HCT116 (cell line): ENCODE results near the gene GABRA5. TPM values are rescaled to one million over a fixed set of nuclear protein-coding genes. Genes with fewer than 3 reads are reported as not detected.
"Not testable (repeated sequence)": the region's sequence is repeated elsewhere in the genome, so short reads cannot be mapped to it uniquely, and the experiment has no call there.

Experiments
- ATAC-seq: fragments of 200-7000 bp; cut with Tn5 transposase; 2 replicates; pipeline ENCODE4 v1.9.1; 2020; ENCODE audit warnings: mild to moderate bottlenecking, moderate library complexity
- BruUV-seq: library from RNA; stranded (reverse); fragments of 400-500 nt; replicated peaks from 2 replicates; lab custom pipeline; 2021; lab: Mats Ljungman, UMichigan
- CTCF ChIA-PET: fragments of 300-600 bp; sonication (Branson Sonifier 250); formaldehyde crosslinking; loops from one replicate; lab custom pipeline; 2021; ENCODE audit warnings: antibody characterized with exemption; lab: Charles Lee
- POLR2A ChIA-PET: fragments of 300-600, 350-600 bp; sonication (Branson Sonifier 250); formaldehyde crosslinking; loops from one replicate; lab custom pipeline; 2021; ENCODE audit warnings: antibody characterized with exemption; lab: Charles Lee
- RAD21 ChIA-PET, 2 experiments: fragments of 300-600 bp; sonication (Branson Sonifier 250); formaldehyde crosslinking; loops; one replicate each; lab custom pipeline; 2023; ENCODE audit warnings: low total read pairs in 2 of 2; ENCODE audit not compliant: uncharacterized antibody in 2 of 2, unreplicated experiment in 2 of 2, low non-redundant PET in 1 of 2; lab: Charles Lee
- DNase-seq: peaks from one replicate; pipeline ENCODE4 v3.0.0-alpha.2; 2010; ENCODE audit warnings: low read depth, low spot score
- H2AFZ ChIP-seq: fragments of 200-600 bp; shearing (Covaris generic), sonication (generic); 2 replicates; pipeline ENCODE4 v1.6.1; 2017; ENCODE audit warnings: low read depth, mixed run types, mixed read lengths, antibody characterized with exemption, low read length; ENCODE audit not compliant: poor library complexity, severe bottlenecking
- H3K27ac ChIP-seq: 2 replicates; pipeline ENCODE4 v1.5.1; 2012; ENCODE audit warnings: low read depth, low read length
- H3K27me3 ChIP-seq: fragments of 200-600 bp; sonication (generic); 2 replicates; pipeline ENCODE4 v1.6.1; 2016; ENCODE audit warnings: mixed run types, low read length, mixed read lengths; ENCODE audit not compliant: insufficient read depth
- H3K36me3 ChIP-seq, 2 experiments: fragments of 200-500 bp in 1 of 2; fragments of 200-600 bp in 1 of 2; sonication (Bioruptor generic) in 1 of 2; sonication (generic) in 1 of 2; 2 replicates each; pipeline versions ENCODE4 v1.5.1 to v1.6.1; 2014 to 2016; ENCODE audit warnings: low read length in 2 of 2, inconsistent platforms in 1 of 2, mixed read lengths in 1 of 2, mixed run types in 1 of 2; ENCODE audit not compliant: insufficient read depth in 2 of 2, control insufficient read depth in 1 of 2
- H3K4me1 ChIP-seq, 2 experiments: fragments of 200-600 bp in 1 of 2; sonication (generic) in 1 of 2; 2 replicates each; pipeline versions ENCODE4 v1.5.1 to v1.6.1; 2012 to 2017; ENCODE audit warnings: low read length in 2 of 2, inconsistent platforms in 1 of 2, mild to moderate bottlenecking in 1 of 2, mixed read lengths in 1 of 2, mixed run types in 1 of 2, moderate library complexity in 1 of 2; ENCODE audit not compliant: insufficient read depth in 2 of 2, control insufficient read depth in 1 of 2
- H3K4me2 ChIP-seq: fragments of 200-600 bp; sonication (generic); 2 replicates; pipeline ENCODE4 v1.6.1; 2017; ENCODE audit warnings: mixed run types, low read length, mixed read lengths
- H3K4me3 ChIP-seq, 2 experiments: fragments of 200-600 bp in 1 of 2; sonication (generic) in 1 of 2; replicated peaks in 1 of 2; 2 replicates each; pipeline ENCODE4 v1.5.1; 2011 to 2016; ENCODE audit warnings: low read length in 2 of 2, control low read depth in 1 of 2, low read depth in 1 of 2, mild to moderate bottlenecking in 1 of 2, mixed read lengths in 1 of 2, mixed run types in 1 of 2
- H3K79me2 ChIP-seq: fragments of 200-600 bp; sonication (generic); 2 replicates; pipeline ENCODE4 v1.6.1; 2017; ENCODE audit warnings: mild to moderate bottlenecking, mixed run types, low read length, moderate library complexity, mixed read lengths; ENCODE audit not compliant: insufficient read depth
- H3K9ac ChIP-seq: fragments of 200-600 bp; sonication (generic); 2 replicates; pipeline ENCODE4 v1.6.1; 2016; ENCODE audit warnings: low read length, mixed read lengths
- H3K9me2 ChIP-seq: fragments of 200-600 bp; sonication (generic), shearing (Covaris generic); 2 replicates; pipeline ENCODE4 v1.6.1; 2017; ENCODE audit warnings: mixed run types, mild to moderate bottlenecking, moderate library complexity; ENCODE audit not compliant: insufficient read depth
- H3K9me3 ChIP-seq, 2 experiments: fragments of 200-500 bp in 1 of 2; fragments of 200-600 bp in 1 of 2; sonication (Bioruptor generic) in 1 of 2; sonication (generic) in 1 of 2; 2 replicates each; pipeline ENCODE4 v1.6.1; 2014 to 2017; ENCODE audit warnings: low read length in 2 of 2, mixed read lengths in 2 of 2, inconsistent platforms in 1 of 2, low read depth in 1 of 2, mild to moderate bottlenecking in 1 of 2, mixed run types in 1 of 2, moderate library complexity in 1 of 2; ENCODE audit not compliant: control insufficient read depth in 1 of 2, insufficient read depth in 1 of 2
- H4K20me1 ChIP-seq: fragments of 200-600 bp; sonication (generic), shearing (Covaris generic); 2 replicates; pipeline ENCODE4 v1.6.1; 2017; ENCODE audit warnings: mixed run types, mild to moderate bottlenecking, moderate library complexity; ENCODE audit not compliant: insufficient read depth
- CBX3 ChIP-seq: IDR thresholded peaks from 2 replicates; pipeline ENCODE4 v1.6.1; 2012; ENCODE audit warnings: low read depth
- CEBPB ChIP-seq: IDR thresholded peaks from 2 replicates; pipeline ENCODE4 v1.6.1; 2012; ENCODE audit warnings: low read depth
- EGR1 ChIP-seq: IDR thresholded peaks from 2 replicates; pipeline ENCODE4 v1.6.1; 2012; ENCODE audit warnings: low read depth
- EZH2 ChIP-seq: fragments of 200-600 bp; sonication (generic); IDR thresholded peaks from 2 replicates; pipeline ENCODE4 v1.6.1; 2017; ENCODE audit warnings: antibody characterized with exemption, mixed run types
- JUND ChIP-seq: IDR thresholded peaks from 2 replicates; pipeline ENCODE4 v1.6.1; 2012
- POLR2A ChIP-seq: IDR thresholded peaks from 2 replicates; pipeline ENCODE4 v1.7.0; 2011; ENCODE audit warnings: borderline replicate concordance; ENCODE audit not compliant: insufficient read depth, insufficient read length; ENCODE audit errors: extremely low read depth
- POLR2AphosphoS5 ChIP-seq: IDR thresholded peaks from 2 replicates; pipeline ENCODE4 v1.6.1; 2011; ENCODE audit warnings: mild to moderate bottlenecking, low read depth, low read length, moderate library complexity
- SIN3A ChIP-seq: IDR thresholded peaks from 2 replicates; pipeline ENCODE4 v1.6.1; 2012; ENCODE audit warnings: low read depth
- SRF ChIP-seq: IDR thresholded peaks from 2 replicates; pipeline ENCODE4 v1.6.1; 2012; ENCODE audit warnings: low read depth
- TCF7L2 ChIP-seq: IDR thresholded peaks from 2 replicates; pipeline ENCODE4 v1.7.0; 2011; ENCODE audit warnings: borderline replicate concordance, inconsistent platforms; ENCODE audit not compliant: insufficient read depth, insufficient read length; ENCODE audit errors: extremely low read depth
- YY1 ChIP-seq: IDR thresholded peaks from 2 replicates; pipeline ENCODE4 v1.6.1; 2011; ENCODE audit warnings: low read length, low read depth, moderate library complexity, mild to moderate bottlenecking; ENCODE audit not compliant: insufficient replicate concordance; ENCODE audit errors: extremely low read depth
- ZFX ChIP-seq: fragments of 450-650 bp; IDR thresholded peaks from 2 replicates; pipeline ENCODE4 v1.6.1; 2017
- ZNF274 ChIP-seq: fragments of 200-500 bp; sonication (Bioruptor generic); IDR thresholded peaks from 2 replicates; pipeline ENCODE4 v1.6.1; 2014; ENCODE audit warnings: mild to moderate bottlenecking, low read depth, low read length, inconsistent platforms
- intact Hi-C: fragments of 100-400 bp; cut with micrococcal nuclease; formaldehyde crosslinking; loops from 2 replicates; pipeline ENCODE4 v1.10.0; 2022
- total RNA-seq: library from RNA; stranded (reverse); gene quantifications from one replicate; pipeline ENCODE4 v1.2.1, GENCODE V29; 2021; ENCODE audit not compliant: unreplicated experiment
- TF ChIP-seq, protein P1 (sequence below): IDR thresholded peaks from 2 replicates; pipeline ENCODE4 v1.6.1; 2012; ENCODE audit warnings: low read depth
- TF ChIP-seq, protein P2 (sequence below), 3 experiments: fragments of 200-600 bp in 1 of 3; sonication (generic) in 1 of 3; IDR thresholded peaks in 2 of 3; conservative IDR thresholded peaks in 1 of 3; 2 replicates each; pipeline ENCODE4 v1.5.1; 2012 to 2017; ENCODE audit warnings: low read depth in 2 of 3, low read length in 2 of 3, antibody characterized with exemption in 1 of 3, borderline replicate concordance in 1 of 3, control low read depth in 1 of 3, mild to moderate bottlenecking in 1 of 3, mixed read lengths in 1 of 3, mixed run types in 1 of 3, moderate library complexity in 1 of 3; ENCODE audit not compliant: insufficient read depth in 1 of 3
- TF ChIP-seq, protein P3 (sequence below): IDR thresholded peaks from 2 replicates; pipeline ENCODE4 v1.6.1; 2012
- TF ChIP-seq, protein P4 (sequence below): IDR thresholded peaks from 2 replicates; pipeline ENCODE4 v1.6.1; 2012

The GABRA5 gene
- total RNA-seq, 1 experiment from 2014 or later, result not detected

DNA sequence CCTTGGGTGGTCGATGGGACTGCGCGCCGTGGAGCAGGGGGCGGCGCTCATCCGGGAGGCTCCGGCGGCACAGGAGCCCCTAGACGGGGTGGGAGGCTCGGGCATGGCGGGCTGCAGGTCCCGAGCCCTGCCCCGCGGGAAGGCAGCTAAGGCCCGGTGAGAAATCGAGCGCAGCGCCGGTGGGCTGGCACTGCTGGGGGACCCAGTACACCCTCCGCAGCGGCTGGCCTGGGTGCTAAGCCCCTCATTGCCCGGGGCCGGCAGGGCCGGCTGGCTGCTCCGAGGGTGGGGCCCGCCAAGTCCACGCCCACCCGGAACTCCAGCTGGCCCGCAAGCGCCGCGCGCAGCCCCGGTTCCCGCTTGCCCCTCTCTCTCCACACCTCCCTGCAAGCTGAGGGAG lies 35.7 kb upstream of the GABRA5 start:
- CTCF ChIA-PET, DNase-seq, H3K36me3 ChIP-seq: not testable (repeated sequence)

DNA sequence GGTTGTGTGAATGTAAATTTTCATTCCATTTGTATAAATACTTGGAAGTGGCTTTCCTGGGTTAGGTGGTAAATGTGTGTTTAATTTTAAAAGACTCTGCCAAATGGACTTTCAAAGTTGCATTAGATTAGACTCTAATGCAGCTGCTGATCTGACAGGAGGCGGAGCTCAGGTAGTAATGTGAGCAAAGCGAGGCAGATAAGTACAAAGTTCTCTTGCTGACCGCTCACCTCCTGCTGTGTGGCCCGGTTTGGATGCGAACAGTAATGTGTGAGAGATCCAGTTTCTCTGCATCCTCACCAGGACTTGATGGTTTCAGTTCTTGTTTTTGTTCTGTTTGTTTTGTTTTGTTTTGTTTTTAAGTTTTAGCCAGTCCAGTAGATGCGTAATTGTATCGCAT lies 34.9 kb upstream of the GABRA5 start:
- DNase-seq (no peak), ATAC-seq (no peak)
- ChIA-PET CTCF (no interaction called here), POLR2A (no interaction called here), RAD21 (no interaction called here)
- H4K20me1 ChIP-seq, result no peaks in the 10 kb centered on the region
- no peak overlapping the region for H3K9ac ChIP-seq
- H2AFZ ChIP-seq, result no peak overlapping the region
- no TSS peak for BruUV-seq
- no peaks in the 10 kb centered on the region for H3K79me2 ChIP-seq
- no peak overlapping the region for H3K4me3 ChIP-seq
- H3K27ac ChIP-seq, result no peak overlapping the region
- intact Hi-C loops, result no loop called here
- no peaks in the 10 kb centered on the region for H3K4me1 ChIP-seq
- H3K27me3 ChIP-seq, result no peaks in the 10 kb centered on the region
- H3K9me3 ChIP-seq, result peaks cover 0 to 25% of the 10 kb centered on the region in 2 experiments; a peak in 2 of 4 replicates
- H3K4me2 ChIP-seq, result no peak overlapping the region
- H3K9me2 ChIP-seq, result no peaks in the 10 kb centered on the region
- H3K36me3 ChIP-seq, result no peaks in the 10 kb centered on the region
- TF ChIP-seq CEBPB, result no peak
- TF ChIP-seq YY1, result no peak
- no peak for TF ChIP-seq EGR1
- no peak for TF ChIP-seq SRF
- TF ChIP-seq JUND, result no peak
- TF ChIP-seq ZNF274, result no peak
- TF ChIP-seq, protein P1, sequence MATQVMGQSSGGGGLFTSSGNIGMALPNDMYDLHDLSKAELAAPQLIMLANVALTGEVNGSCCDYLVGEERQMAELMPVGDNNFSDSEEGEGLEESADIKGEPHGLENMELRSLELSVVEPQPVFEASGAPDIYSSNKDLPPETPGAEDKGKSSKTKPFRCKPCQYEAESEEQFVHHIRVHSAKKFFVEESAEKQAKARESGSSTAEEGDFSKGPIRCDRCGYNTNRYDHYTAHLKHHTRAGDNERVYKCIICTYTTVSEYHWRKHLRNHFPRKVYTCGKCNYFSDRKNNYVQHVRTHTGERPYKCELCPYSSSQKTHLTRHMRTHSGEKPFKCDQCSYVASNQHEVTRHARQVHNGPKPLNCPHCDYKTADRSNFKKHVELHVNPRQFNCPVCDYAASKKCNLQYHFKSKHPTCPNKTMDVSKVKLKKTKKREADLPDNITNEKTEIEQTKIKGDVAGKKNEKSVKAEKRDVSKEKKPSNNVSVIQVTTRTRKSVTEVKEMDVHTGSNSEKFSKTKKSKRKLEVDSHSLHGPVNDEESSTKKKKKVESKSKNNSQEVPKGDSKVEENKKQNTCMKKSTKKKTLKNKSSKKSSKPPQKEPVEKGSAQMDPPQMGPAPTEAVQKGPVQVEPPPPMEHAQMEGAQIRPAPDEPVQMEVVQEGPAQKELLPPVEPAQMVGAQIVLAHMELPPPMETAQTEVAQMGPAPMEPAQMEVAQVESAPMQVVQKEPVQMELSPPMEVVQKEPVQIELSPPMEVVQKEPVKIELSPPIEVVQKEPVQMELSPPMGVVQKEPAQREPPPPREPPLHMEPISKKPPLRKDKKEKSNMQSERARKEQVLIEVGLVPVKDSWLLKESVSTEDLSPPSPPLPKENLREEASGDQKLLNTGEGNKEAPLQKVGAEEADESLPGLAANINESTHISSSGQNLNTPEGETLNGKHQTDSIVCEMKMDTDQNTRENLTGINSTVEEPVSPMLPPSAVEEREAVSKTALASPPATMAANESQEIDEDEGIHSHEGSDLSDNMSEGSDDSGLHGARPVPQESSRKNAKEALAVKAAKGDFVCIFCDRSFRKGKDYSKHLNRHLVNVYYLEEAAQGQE, result no peak
- TF ChIP-seq POLR2AphosphoS5, result no peak
- TF ChIP-seq TCF7L2, result no peak
- TF ChIP-seq ZFX, result no peak
- no peak for TF ChIP-seq CBX3
- TF ChIP-seq, protein P2, sequence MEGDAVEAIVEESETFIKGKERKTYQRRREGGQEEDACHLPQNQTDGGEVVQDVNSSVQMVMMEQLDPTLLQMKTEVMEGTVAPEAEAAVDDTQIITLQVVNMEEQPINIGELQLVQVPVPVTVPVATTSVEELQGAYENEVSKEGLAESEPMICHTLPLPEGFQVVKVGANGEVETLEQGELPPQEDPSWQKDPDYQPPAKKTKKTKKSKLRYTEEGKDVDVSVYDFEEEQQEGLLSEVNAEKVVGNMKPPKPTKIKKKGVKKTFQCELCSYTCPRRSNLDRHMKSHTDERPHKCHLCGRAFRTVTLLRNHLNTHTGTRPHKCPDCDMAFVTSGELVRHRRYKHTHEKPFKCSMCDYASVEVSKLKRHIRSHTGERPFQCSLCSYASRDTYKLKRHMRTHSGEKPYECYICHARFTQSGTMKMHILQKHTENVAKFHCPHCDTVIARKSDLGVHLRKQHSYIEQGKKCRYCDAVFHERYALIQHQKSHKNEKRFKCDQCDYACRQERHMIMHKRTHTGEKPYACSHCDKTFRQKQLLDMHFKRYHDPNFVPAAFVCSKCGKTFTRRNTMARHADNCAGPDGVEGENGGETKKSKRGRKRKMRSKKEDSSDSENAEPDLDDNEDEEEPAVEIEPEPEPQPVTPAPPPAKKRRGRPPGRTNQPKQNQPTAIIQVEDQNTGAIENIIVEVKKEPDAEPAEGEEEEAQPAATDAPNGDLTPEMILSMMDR (IDR thresholded peaks at IDR 0.05 in 2 of 3, conservative IDR thresholded peaks at IDR 0.05 in 1 of 3; ENCODE audit: borderline replicate concordance in 1 of 3, insufficient read depth in 1 of 3, low read depth in 2 of 3, low read length in 2 of 3), result no peak
- TF ChIP-seq, protein P3, sequence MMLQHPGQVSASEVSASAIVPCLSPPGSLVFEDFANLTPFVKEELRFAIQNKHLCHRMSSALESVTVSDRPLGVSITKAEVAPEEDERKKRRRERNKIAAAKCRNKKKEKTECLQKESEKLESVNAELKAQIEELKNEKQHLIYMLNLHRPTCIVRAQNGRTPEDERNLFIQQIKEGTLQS, result no peak
- TF ChIP-seq POLR2A, result no peak
- no peak for TF ChIP-seq EZH2
- TF ChIP-seq SIN3A, result no peak
- TF ChIP-seq, protein P4, sequence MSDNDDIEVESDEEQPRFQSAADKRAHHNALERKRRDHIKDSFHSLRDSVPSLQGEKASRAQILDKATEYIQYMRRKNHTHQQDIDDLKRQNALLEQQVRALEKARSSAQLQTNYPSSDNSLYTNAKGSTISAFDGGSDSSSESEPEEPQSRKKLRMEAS, result no peak

More for the DNA sequence above, 35.7 kb upstream of the GABRA5 start:
- POLR2A ChIA-PET, H3K4me3 ChIP-seq, H3K9me2 ChIP-seq, H3K27me3 ChIP-seq, H3K79me2 ChIP-seq, H3K9ac ChIP-seq, RAD21 ChIA-PET, H4K20me1 ChIP-seq, H3K4me1 ChIP-seq, H2AFZ ChIP-seq, H3K27ac ChIP-seq, BruUV-seq, ATAC-seq, H3K4me2 ChIP-seq, intact Hi-C loops: not testable (repeated sequence)
- H3K9me3 ChIP-seq, result peaks cover 0 to 18% of the 10 kb centered on the region in 2 experiments; a peak in 2 of 4 replicates
